GM23338 (cell line): ENCODE results near the gene CDHR4.

ENCODE experiments used
- CTCF ChIP-seq, 2 experiments: fragments of 200-600 bp in 1 of 2; sonication (generic) in 1 of 2; conservative IDR thresholded peaks; 2 replicates each; pipeline versions ENCODE4 v1.5.1 to v1.6.1; 2016 to 2017; ENCODE audit warnings: antibody characterized with exemption in 2 of 2, low read depth in 2 of 2, mild to moderate bottlenecking in 2 of 2, moderate library complexity in 1 of 2
- EZH2 ChIP-seq: fragments of 200-600 bp; sonication (generic); IDR thresholded peaks from one replicate; pipeline ENCODE4 v1.8.0; 2017; ENCODE audit warnings: antibody characterized with exemption, mild to moderate bottlenecking, low read depth; ENCODE audit not compliant: unreplicated experiment
- EZH2phosphoT487 ChIP-seq: fragments of 200-600 bp; sonication (generic); IDR thresholded peaks from one replicate; pipeline ENCODE4 v1.8.1; 2018; ENCODE audit warnings: antibody characterized with exemption; ENCODE audit not compliant: unreplicated experiment

- TF ChIP-seq CTCF (conservative IDR thresholded peaks at IDR 0.05; ENCODE audit: low read depth in 2 of 2) (peak; percentile 56 to 84), EZH2phosphoT487 (no peak), EZH2 (no peak)
Observed at GRCh38 chr3:49841126-49841696, 41.5 kb upstream of the CDHR4 start.
